Left kidney (tissue), 8 donors: ENCODE data around the gene EQTN. TPM values are rescaled to one million over a fixed set of nuclear protein-coding genes. Genes with fewer than 3 reads are reported as not detected.
A peak's percentile ranks its signal among the peaks of the same experiment; 100 is the strongest.

Source experiments
- DNase-seq: peaks from one replicate; pipeline ENCODE4 v3.0.0-alpha.2; 2013
- long read RNA-seq, 8 donors: transcript quantifications; one replicate each; lab custom pipeline, GENCODE V29; 2026
- polyA plus RNA-seq: library from polyadenylated mRNA; unstranded; fragments of 120-200 nt; gene quantifications from one replicate; pipeline ENCODE4 v1.2.1, GENCODE V29; 2013; ENCODE audit not compliant: insufficient read length

Gene EQTN
- 0.43 TPM for polyA plus RNA-seq
- long read RNA-seq, donor 1 = 0 reads
- long read RNA-seq, donor 2 = 0 reads
- long read RNA-seq, donor 3 = 0 reads
- long read RNA-seq, donor 4 = 0 reads
- long read RNA-seq, donor 5 = 0 reads
- long read RNA-seq, donor 6 = 0 reads
- long read RNA-seq, donor 7 = 0 reads
- long read RNA-seq, donor 8 = 0 reads

DNA sequence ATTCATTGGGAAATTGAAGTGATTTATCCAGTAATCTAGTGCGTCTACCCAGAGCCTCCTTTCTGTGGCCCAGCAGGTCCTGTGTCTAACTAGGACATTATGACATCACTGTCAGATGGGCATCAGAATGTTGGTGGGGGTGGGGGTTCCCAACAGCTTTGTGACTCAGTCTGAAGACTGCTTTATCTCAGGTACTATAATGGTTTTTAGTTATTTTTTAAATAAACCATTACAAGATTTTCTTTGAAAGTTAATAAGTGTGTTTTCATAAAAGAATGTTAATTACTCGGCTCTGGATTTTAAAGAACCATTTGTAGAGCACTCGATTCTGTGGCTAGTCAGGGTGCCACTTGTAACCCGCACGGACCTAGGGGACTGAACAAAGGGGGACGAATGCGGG, at the start of gene EQTN:
EQTN (minus strand) TSS at position 101 of the 400 bp plus-strand sequence; CDS start at position 6, 95 bp downstream.
- DNase-seq = no peak

GRCh38 chr9:27344776-27345175, 47.8 kb upstream of the EQTN start:
- no peak for DNase-seq

- no peak for DNase-seq
Measured at GRCh38 chr9:27341545-27342294, 44.8 kb upstream of the EQTN start.

GRCh38 chr9:27340961-27341511, 44.1 kb upstream of the EQTN start:
- DNase-seq = peak; percentile 74

DNA sequence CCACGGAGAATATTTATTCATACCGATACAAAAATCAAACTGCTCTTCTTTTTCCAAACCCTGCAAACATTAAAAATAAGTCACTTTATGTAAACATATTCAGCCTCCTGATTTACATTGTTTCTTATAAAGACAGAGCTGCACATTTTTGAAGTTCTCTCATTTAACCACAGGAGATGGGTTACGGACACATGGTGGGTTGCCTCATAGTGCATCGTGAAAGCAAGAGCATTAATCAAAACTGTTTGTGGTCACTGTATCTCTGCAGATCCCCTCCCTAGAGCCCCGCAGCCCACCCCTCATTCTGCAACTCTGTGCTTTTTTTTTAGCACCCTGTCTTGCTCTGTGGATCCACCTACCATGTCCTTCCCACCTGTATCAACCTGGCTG, 43.3 kb upstream of the EQTN start:
- no peak for DNase-seq

DNA sequence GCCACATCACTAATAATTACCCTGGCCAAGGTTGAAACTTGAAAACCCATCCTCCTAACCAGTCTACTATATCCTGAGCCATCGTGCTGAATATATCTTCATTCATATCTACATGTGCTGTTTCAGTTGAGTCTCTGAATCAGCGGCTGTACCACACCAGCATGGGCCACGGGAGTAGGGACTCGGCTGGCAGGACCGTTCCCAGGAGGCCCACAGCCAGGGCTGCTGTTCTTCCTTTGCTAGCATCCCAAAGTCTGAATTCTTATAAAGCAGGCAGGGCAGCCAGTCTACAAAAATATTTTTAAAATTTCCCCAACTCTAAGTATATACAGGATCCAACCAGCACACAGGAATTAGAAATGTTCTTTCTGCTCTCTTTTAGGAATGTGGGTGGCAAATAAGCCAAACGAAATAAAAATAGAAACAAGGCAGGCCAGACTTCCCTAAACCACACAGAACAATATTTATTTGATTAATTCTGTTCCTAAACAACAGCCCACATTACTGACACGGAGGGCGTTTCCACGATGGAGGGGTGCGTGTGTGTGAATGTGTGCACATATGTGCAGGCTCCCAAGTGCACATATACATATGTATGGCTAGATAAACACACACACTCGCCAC, 42.8 kb upstream of the EQTN start:
- no peak for DNase-seq

- DNase-seq = no peak
Measured at GRCh38 chr9:27338527-27338903, 41.6 kb upstream of the EQTN start.

DNA sequence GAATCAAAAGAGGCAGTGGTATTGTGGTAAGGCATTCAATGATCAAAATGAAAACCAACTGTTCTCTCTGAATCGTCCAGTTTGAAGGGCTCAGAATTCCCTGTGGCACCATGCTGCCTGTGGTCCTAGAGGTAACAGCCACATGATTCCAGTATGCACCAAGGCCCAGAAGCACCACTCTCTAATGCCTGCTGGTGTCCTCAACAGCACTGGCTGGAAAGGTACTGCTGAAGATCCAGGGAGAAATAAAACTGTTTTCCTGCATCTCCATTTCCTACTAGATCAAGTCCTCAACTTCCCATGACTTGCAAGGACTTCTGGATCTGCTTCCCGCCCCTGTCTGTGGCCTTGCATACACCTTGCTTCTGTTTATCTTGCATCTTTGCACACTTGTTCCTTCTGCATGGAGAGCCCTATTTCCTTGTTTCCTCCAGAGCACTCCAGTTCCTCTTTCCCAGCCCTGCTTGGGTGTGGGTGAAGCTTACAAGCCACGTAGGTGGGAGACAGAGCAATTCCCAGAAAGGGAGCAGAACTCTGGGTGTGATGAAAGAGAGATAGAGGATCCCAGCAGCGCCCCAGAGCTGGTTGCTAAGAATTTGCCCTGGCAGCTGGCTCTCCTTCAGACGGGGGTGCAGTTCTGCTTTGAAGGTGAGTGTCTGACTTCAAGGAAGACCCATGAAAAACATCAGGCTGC, 41.0 kb upstream of the EQTN start:
- DNase-seq = no peak

DNA sequence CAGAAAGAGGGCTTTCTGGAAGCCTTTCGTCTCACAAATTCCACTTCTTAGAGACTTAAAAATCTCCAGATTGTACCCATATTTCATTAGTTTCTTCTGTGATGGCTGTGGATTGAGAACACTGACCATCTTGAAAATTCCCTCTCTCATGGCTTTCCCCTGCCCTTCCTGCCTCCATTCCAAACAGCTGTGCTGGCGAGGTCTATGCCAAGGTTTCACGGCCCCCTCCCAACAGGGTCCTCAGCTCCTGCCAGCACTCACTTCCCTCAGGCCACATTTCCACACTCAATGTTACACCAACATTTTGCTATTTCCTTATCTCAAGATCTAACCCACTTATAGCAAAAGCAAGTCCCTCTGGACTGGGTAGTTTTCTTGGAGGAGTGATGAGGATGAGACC, 40.3 kb upstream of the EQTN start:
- no peak for DNase-seq

DNA sequence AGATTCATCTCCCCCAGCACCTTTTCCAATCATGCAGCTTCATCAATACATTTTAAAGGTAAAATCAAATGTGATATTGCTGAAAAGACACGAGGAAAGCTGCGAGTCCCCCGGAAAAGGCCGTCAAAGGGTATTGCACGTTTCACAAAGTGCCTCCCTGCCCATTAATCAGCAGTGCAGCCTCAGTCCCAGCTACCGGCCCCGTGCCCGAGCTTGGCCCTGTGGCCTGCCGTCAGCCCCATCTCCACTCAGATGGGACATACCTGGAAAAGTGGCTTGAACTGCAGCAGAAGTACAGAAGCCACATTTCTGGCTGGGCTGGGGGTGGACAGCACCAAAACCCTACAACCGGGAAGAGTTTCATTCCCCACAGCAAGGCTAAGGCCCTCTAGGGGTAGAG, 39.9 kb upstream of the EQTN start:
- DNase-seq = no peak

DNA sequence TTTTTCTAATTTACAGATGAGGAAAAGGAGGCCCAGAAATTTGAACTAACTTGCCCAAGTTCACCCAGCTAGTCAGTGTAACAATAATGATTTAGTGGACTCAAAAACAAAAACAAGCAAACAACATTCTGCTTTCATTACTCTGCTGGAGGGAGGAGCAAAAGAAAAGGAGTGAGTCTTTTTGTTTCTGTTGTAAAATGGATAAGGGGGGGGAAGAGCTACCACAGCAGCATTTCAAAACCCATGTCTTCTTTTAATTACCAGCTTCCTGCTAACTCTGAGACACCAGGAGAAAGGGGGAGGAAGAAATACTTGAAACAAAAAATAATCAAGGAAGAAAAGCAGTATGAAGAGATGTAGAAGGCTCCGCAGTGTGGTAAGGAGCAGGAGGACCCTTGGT, 39.2 kb upstream of the EQTN start:
- no peak for DNase-seq

DNA sequence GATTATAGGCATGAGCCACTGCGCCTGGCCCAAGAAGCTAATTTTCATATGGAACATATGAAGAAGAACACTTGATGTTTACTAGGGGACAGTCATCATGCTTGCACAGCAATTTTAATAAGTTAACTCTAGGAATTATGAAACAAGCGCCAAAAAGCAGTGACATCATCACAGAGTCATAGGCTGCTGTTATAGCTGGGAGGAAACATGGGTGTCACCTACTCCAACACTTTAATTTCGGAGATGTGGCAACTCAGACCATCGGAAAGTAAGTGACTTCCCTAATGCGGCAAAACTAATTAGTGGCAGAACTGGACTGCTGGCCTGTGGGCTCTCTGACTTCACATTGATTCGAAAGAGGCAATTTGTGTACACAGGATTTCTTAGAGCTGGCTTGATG, 38.1 kb upstream of the EQTN start:
- no peak for DNase-seq

- DNase-seq = peak; percentile 90
Measured at GRCh38 chr9:27333241-27334052, 36.5 kb upstream of the EQTN start.

- DNase-seq = no peak
Measured at GRCh38 chr9:27331393-27331792, 34.4 kb upstream of the EQTN start.

DNA sequence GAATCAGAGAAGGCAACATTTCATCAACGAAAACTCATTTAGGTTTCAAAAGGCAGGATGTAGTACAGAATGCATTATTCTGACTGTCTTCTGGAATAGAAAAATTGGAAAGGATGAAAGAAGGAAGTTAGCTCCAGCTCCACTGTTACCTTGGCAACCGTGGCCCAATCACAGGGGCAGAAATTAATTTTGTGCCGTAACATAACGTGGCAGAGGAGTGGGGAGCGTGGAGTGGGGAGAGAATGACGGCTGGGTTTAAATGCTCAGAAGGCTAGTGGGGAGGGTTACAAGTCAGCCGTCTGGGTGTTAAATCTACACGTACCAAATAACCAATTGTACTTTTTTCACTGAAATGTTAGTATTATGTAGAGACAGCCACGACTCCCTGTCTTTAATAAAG, 32.3 kb upstream of the EQTN start:
- no peak for DNase-seq

DNA sequence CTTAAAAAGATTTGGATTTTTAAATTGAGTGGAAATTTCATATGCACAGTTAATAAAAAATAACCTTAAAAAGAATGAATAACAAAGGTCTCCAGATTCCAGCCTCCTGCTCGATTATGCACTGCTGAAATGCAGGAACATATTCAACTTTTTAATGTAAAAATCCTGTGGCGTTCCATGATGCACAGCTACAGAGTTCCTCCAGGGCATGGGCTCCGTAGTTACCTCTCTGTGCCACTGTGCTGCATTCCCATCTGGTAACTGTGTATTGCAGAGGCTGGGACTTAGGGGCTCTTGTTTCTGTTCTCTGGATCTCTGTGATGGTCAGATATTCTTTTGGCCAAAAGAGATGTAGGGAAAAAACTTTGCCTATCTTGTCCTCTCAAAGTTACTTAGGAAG, 31.5 kb upstream of the EQTN start:
- no peak for DNase-seq

- DNase-seq = no peak
Measured at GRCh38 chr9:27311184-27311583, 14.2 kb upstream of the EQTN start.

DNA sequence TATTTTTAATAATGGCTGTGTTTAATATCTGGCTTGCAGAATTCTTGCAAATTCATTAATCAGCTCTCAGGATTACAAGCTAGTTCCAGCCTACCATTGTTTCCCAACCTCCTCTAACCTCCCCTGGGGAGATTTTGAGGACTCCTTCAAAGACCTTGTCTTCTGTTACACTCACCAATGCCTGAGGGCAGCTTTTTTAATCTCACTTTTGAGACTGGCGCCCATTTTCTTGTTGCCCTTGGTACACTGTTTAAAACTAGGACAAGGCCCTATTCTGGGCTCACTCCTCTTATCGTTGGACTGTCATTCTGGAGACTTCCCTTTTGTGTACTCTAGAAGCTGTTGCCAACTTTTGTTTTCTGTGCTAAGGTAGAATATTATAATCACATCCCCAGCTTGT, 13.6 kb upstream of the EQTN start:
- DNase-seq = no peak

DNA sequence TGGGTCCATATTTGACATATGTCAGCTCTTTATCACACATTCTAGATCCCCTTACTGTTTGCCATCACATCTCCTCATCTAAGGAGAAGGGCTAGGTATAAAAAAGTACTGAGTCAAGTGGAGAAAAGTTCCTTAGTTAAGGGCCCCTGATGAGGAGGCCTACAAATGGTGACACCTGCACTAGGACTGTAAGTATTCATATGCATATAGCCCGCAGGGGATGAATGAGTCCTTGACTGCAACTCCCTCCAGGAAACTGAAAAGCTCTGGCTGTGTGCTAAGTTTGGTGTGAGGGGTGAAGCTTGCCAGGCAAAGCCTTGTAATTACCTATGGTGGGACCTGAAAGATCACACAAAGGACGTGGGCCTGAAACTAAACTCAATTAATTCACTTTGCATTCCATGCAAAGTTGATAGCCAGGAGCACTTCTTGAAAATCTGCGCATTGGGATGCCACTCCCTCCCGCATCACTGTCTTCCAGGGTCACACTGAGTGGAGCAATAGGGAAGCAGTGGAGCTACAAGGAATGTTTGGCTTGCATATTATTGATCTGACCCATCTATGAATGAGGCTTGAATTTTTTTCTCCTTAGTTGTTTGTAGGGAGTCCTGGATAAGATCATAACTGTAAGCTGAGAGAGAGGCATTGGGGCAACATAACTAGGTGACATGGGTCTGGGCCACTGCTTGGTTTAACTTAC, 11.9 kb upstream of the EQTN start:
- DNase-seq = no peak

DNA sequence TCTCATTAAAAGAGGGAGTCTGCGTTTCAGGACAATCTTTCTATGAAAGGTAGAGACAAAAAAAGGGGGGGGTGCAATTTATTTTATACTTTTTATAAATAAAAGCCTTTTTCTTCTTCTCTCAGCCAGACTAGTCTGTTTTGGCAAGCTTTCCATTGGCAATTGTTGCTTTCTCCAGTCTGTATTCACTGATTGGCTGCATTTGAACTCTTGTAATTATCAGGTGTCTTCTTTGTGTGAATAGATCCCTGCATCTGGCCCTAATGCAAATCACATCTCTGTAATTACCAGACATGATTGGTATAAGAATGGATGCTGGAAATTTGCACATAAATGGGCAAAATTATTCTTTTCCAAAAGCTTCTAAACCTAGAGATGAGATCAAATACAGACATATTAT, 7.6 kb upstream of the EQTN start:
- no peak for DNase-seq

GRCh38 chr9:27303219-27303618, 6.3 kb upstream of the EQTN start:
- DNase-seq = no peak
